ENCODE data around the gene TNFAIP8. TPM values are rescaled to one million over a fixed set of nuclear protein-coding genes. Genes with fewer than 3 reads are reported as not detected.

Gene TNFAIP8
- total and polyA plus RNA-seq, 10 of the 15 experiments (the other 5 are each of a cell fraction or from before 2014, with no cell fraction given): 124 to 324 (median 177) TPM

DNA sequence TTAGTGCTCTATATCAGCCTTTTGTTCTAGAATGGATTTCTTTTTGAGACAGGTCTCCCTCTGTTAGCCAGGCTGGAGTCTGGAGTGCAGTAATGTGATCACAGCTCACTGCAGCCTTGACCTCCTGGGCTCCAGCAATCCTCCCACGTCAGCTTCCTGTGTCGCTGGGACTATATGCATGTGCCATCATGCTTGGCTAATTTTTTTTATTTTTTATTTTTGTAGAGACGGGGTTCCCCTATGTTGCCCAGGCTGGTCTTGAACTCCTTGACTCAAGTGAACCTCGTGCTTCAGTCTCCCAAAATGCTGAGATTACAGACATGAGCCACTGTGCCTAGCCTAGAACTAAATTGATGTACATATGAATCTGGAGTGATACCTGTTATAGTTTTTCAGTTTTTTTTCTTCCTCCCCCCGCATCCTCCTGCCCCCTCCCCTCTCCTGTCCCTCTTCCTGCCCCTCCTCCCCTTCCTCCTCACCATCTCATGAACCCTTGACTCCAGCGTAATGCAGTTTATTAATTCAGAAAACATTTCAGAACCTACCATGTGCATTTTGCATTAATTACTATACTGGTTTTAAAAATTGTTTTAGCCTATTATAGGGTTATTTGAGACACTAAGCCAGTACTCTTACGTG is 37.4 kb upstream of the TNFAIP8 start:
- no TSS peak for BruUV-seq (replicated peaks)
- Histone ChIP-seq H3K27ac (ENCODE audit: control insufficient read depth, insufficient read depth) (peak overlapping the region; percentile 51), H3K9me3 (replicated peaks; ENCODE audit: control insufficient read depth, insufficient read depth, low read length) (no peaks in the 10 kb centered on the region), H3K4me3 (no peak overlapping the region), H3K79me2 (ENCODE audit: control insufficient read depth, insufficient read depth, low read length) (peaks cover 87% of the 10 kb centered on the region), H3K9ac (ENCODE audit: control insufficient read depth, insufficient read depth, low read length) (no peak overlapping the region), H3K36me3 (ENCODE audit: control insufficient read depth in 2 of 2, insufficient read depth in 2 of 2, low read length in 1 of 2) (0 out of 4 replicates have a peak, but pooled peaks cover 0 to 2% of the 10 kb centered on the region in 2 experiments), H4K20me1 (ENCODE audit: control insufficient read depth, insufficient read depth) (no peaks in the 10 kb centered on the region), H2AFZ (ENCODE audit: control insufficient read depth, low read depth, low read length) (no peak overlapping the region), H3K4me2 (ENCODE audit: control insufficient read depth, insufficient read depth) (peak overlapping the region; percentile 62), H3K4me1 (ENCODE audit: control insufficient read depth, insufficient read depth, low read length) (peaks cover 71% of the 10 kb centered on the region), H3K27me3 (replicated peaks in 1 of 2; ENCODE audit: control insufficient read depth in 2 of 2, insufficient read depth in 2 of 2, low read length in 1 of 2) (no peaks in the 10 kb centered on the region)
- intact Hi-C loops (cut with micrococcal nuclease; ENCODE audit: unreplicated experiment): no loop called here
- no peak for DNase-seq (ENCODE audit: low read depth, low spot score)
- peak; percentile 62 for ATAC-seq
- in situ Hi-C loops (cut with MboI): no loop called here
- SMC1A ChIA-PET (ENCODE audit: uncharacterized antibody, unreplicated experiment): interaction anchor here (0.9 to 19.0 kb wide), 7 partner anchors 20 to 117 kb away, joined by 3 to 393 read pairs (median 5); partner anchors contain the start of gene TNFAIP8
- 0% methylated on average over 6 of the region's 7 CpGs for WGBS (ENCODE audit: insufficient coverage, insufficient replicate concordance, low lambda C conversion rate, missing lambda C conversion rate)
- POLR2A ChIA-PET: interaction anchor here (0.6 to 2.1 kb wide), 8 partner anchors 9 to 94 kb away, joined by 3 to 7 read pairs (median 4); partner anchors contain the start of gene TNFAIP8
- RAD21 ChIA-PET (ENCODE audit: unreplicated experiment): interaction anchor here (0.6 to 9.5 kb wide), 9 partner anchors 10 to 90 kb away, joined by 3 to 303 read pairs (median 4); partner anchors contain the start of gene TNFAIP8
- FAIRE-seq: peak; percentile 70
- CTCF ChIA-PET: interaction anchor here (0.6 to 12.6 kb wide), 16 partner anchors 9 to 297 kb away, joined by 3 to 413 read pairs (median 3); no protein-coding TSS in a partner anchor
- TF ChIP-seq PBX3 (IDR thresholded peaks at IDR 0.05; ENCODE audit: insufficient replicate concordance, low read depth, low read length) (no peak), SKIL (IDR thresholded peaks at IDR 0.05; ENCODE audit: low read depth, poor library complexity, severe bottlenecking) (no peak), ZNF384 (IDR thresholded peaks at IDR 0.05; ENCODE audit: borderline replicate concordance, low read depth, low read length) (peak; percentile 48; the same call in 1 of the 2 replicates), NFYB (IDR thresholded peaks at IDR 0.05; ENCODE audit: insufficient read depth, low read depth, low read length) (no peak), SMAD5 (IDR thresholded peaks at IDR 0.05; ENCODE audit: low read depth) (no peak), STAT3 (IDR thresholded peaks at IDR 0.05; ENCODE audit: low read depth, low read length) (no peak), RFX5 (IDR thresholded peaks at IDR 0.05; ENCODE audit: low read depth, low read length) (no peak), ATF7 (IDR thresholded peaks at IDR 0.05; ENCODE audit: low read depth) (peak; percentile 28; the same call in 1 of the 2 replicates), RBBP5 (conservative IDR thresholded peaks at IDR 0.05) (no peak), POU2F2 (IDR thresholded peaks at IDR 0.05; ENCODE audit: borderline replicate concordance, low read depth, low read length) (peak; percentile 82; the same call in 1 of the 3 replicates), RCOR1 (conservative IDR thresholded peaks at IDR 0.05; ENCODE audit: low read depth, low read length) (no peak), BMI1 (IDR thresholded peaks at IDR 0.05; ENCODE audit: borderline replicate concordance) (no peak), POLR2AphosphoS5 (IDR thresholded peaks at IDR 0.05; ENCODE audit: low read length) (no peak), YBX1 (IDR thresholded peaks at IDR 0.05) (no peak), ZBED1 (IDR thresholded peaks at IDR 0.05; ENCODE audit: borderline replicate concordance) (no peak), HCFC1 (IDR thresholded peaks at IDR 0.05; ENCODE audit: low read length) (no peak), SIN3A (IDR thresholded peaks at IDR 0.05; ENCODE audit: low read depth, low read length) (no peak)
- TF ChIP-seq, protein P1, sequence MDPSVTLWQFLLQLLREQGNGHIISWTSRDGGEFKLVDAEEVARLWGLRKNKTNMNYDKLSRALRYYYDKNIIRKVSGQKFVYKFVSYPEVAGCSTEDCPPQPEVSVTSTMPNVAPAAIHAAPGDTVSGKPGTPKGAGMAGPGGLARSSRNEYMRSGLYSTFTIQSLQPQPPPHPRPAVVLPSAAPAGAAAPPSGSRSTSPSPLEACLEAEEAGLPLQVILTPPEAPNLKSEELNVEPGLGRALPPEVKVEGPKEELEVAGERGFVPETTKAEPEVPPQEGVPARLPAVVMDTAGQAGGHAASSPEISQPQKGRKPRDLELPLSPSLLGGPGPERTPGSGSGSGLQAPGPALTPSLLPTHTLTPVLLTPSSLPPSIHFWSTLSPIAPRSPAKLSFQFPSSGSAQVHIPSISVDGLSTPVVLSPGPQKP (IDR thresholded peaks at IDR 0.05; ENCODE audit: low read depth, low read length): no peak
- TF ChIP-seq, protein P2, sequence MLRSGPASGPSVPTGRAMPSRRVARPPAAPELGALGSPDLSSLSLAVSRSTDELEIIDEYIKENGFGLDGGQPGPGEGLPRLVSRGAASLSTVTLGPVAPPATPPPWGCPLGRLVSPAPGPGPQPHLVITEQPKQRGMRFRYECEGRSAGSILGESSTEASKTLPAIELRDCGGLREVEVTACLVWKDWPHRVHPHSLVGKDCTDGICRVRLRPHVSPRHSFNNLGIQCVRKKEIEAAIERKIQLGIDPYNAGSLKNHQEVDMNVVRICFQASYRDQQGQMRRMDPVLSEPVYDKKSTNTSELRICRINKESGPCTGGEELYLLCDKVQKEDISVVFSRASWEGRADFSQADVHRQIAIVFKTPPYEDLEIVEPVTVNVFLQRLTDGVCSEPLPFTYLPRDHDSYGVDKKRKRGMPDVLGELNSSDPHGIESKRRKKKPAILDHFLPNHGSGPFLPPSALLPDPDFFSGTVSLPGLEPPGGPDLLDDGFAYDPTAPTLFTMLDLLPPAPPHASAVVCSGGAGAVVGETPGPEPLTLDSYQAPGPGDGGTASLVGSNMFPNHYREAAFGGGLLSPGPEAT (IDR thresholded peaks at IDR 0.05; ENCODE audit: low read depth): peak; percentile 67; the same call in 1 of the 2 replicates

Measured in GM12878 (cell line).